Measurements from ENCODE around the gene CAMK1D. TPM values are rescaled to one million over a fixed set of nuclear protein-coding genes. Genes with fewer than 3 reads are reported as not detected.
"Not testable (repeated sequence)": the region's sequence is repeated elsewhere in the genome, so short reads cannot be mapped to it uniquely, and the experiment has no call there.

Gene CAMK1D
- total RNA-seq, 2 experiments from 2014 or later, result 3.4 to 4.2 TPM

DNA sequence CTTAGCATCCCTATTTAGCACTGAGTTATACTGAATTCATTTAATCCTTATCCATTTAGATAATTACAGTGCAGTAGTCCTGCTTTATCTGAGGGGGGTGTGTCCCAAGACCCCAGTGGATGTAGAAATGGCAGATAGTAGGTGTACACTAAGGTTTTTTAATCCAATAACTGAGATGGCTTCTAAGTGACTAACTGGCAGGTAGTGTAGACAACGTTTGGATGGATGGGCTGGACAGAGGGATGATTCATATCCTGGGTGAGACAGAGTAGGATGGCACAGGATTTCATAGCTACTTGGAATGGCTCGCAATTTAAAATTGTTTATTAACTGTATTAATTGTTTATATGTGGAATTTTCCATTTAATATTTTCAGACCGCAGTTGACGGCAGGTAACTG is 356.6 kb downstream of the CAMK1D start:
- no peaks in the 10 kb centered on the region for H3K36me3 Mint-ChIP-seq (ENCODE audit: low read depth)
- H3K27me3 Mint-ChIP-seq (ENCODE audit: low read depth), result no peaks in the 10 kb centered on the region
- POLR2A ChIA-PET, result no interaction called here
- ATAC-seq (no peak), DNase-seq (no peak)
- H3K4me1 Mint-ChIP-seq (ENCODE audit: low read depth), result peaks cover 15% of the 10 kb centered on the region
- no peaks in the 10 kb centered on the region for H3K9me3 Mint-ChIP-seq (ENCODE audit: insufficient read depth)
- CTCF ChIA-PET, result no interaction called here
- H3K4me3 Mint-ChIP-seq, result no peak overlapping the region
- no peak overlapping the region for H3K27ac Mint-ChIP-seq

DNA sequence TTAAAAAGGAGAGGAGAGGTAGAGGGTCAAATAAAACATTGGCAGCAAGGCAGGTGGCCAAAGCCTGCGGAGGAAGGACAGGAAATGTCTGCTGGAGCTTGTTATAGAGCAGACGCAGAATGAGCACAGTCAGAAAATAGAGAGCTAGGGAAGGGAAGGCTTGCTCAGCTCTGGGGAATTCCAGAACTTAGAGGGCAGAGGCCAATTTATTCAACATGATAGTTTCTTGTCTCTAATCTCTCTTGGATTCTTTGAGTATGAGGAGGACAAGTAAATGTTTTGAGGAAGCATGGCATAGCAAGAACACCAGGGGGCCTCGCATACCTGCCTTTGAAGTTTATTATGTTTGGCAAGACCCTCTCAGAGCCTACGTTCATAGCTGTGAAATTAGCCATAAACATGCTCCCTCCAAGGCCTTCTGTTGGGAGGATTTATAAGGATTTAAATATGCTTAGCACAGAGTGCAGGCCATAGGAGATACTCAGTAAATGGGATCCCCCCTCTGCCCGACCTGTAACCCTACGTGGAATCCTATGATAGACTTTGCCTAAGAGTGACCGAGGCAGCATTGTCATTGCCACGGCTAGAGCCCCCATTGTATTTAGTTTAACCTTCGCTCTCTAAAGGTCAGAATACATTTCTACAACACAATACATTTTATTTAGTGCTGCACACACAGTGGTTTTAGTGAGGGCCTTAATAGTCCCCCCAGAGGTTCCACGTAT is 358.3 kb downstream of the CAMK1D start:
- Mint-ChIP-seq H3K27ac (no peak overlapping the region), H3K4me3 (no peak overlapping the region), H3K36me3 (ENCODE audit: low read depth) (no peaks in the 10 kb centered on the region), H3K27me3 (ENCODE audit: low read depth) (no peaks in the 10 kb centered on the region), H3K4me1 (ENCODE audit: low read depth) (peaks cover 31% of the 10 kb centered on the region), H3K9me3 (ENCODE audit: insufficient read depth) (no peaks in the 10 kb centered on the region)
- ATAC-seq (no peak), DNase-seq (peak; percentile 29)
- POLR2A ChIA-PET, result interaction anchor here (0.6 kb wide), 1 partner anchor 12 kb away, joined by 3 read pairs; no protein-coding TSS in a partner anchor
- CTCF ChIA-PET, result interaction anchor here (0.7 to 1.6 kb wide), 11 partner anchors 10 to 769 kb away, joined by 3 to 10 read pairs (median 4); no protein-coding TSS in a partner anchor

GRCh38 chr10:12709000-12709401 is 359.7 kb downstream of the CAMK1D start:
- Mint-ChIP-seq H3K27ac (no peak overlapping the region), H3K27me3 (ENCODE audit: low read depth) (no peaks in the 10 kb centered on the region), H3K36me3 (ENCODE audit: low read depth) (no peaks in the 10 kb centered on the region), H3K9me3 (ENCODE audit: insufficient read depth) (no peaks in the 10 kb centered on the region), H3K4me3 (no peak overlapping the region), H3K4me1 (ENCODE audit: low read depth) (peaks cover 32% of the 10 kb centered on the region)
- POLR2A ChIA-PET, result no interaction called here
- ATAC-seq (no peak), DNase-seq (no peak)
- CTCF ChIA-PET, result interaction anchor here (1.2 to 4.5 kb wide), 9 partner anchors 18 to 495 kb away, joined by 4 to 51 read pairs (median 9); partner anchors contain the start of gene OPTN

DNA sequence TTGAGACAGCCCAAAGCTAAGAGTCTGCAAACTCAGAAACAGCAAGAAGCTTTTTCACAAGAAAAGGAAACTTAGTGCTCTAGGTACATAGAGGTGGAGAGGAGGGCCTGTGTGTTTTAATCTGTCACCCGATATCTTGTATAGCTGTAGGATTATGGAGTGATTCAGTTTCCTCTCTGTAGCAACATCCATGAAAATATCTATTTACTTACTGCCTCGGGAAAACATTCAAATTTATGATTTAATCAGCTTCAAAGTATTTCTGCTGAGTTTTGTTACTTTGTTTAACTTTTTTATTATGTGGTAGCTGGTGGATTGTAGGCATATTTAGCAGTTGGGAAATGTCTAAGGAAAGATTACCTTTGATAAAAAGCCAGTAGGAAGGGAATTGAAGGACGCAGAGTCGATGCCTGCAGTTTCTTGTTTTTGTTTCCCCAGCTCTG is 360.2 kb downstream of the CAMK1D start:
- no peaks in the 10 kb centered on the region for H3K27me3 Mint-ChIP-seq (ENCODE audit: low read depth)
- ChIA-PET POLR2A (no interaction called here), CTCF (interaction anchor here (0.6 to 4.5 kb wide), 14 partner anchors 10 to 495 kb away, joined by 3 to 51 read pairs (median 6); partner anchors contain the start of gene OPTN)
- H3K9me3 Mint-ChIP-seq (ENCODE audit: insufficient read depth), result no peaks in the 10 kb centered on the region
- no peak overlapping the region for H3K4me3 Mint-ChIP-seq
- no peak overlapping the region for H3K27ac Mint-ChIP-seq
- DNase-seq (no peak), ATAC-seq (no peak)
- H3K36me3 Mint-ChIP-seq (ENCODE audit: low read depth), result no peaks in the 10 kb centered on the region
- H3K4me1 Mint-ChIP-seq (ENCODE audit: low read depth), result peaks cover 32% of the 10 kb centered on the region

- Mint-ChIP-seq H3K27me3 (ENCODE audit: low read depth) (no peaks in the 10 kb centered on the region), H3K27ac (no peak overlapping the region), H3K4me3 (no peak overlapping the region), H3K36me3 (ENCODE audit: low read depth) (no peaks in the 10 kb centered on the region), H3K9me3 (ENCODE audit: insufficient read depth) (no peaks in the 10 kb centered on the region), H3K4me1 (ENCODE audit: low read depth) (peaks cover 32% of the 10 kb centered on the region)
- ChIA-PET POLR2A (interaction anchor here (0.6 kb wide), 1 partner anchor 517 kb away, joined by 6 read pairs; no protein-coding TSS in a partner anchor), CTCF (interaction anchor here (0.6 to 4.5 kb wide), 25 partner anchors 8 to 496 kb away, joined by 3 to 51 read pairs (median 4); partner anchors contain the start of gene OPTN)
- ATAC-seq, result no peak
- DNase-seq, result no peak
Observed at GRCh38 chr10:12710157-12710556, 360.8 kb downstream of the CAMK1D start.

- ChIA-PET CTCF (interaction anchor here (0.7 to 4.5 kb wide), 27 partner anchors 8 to 497 kb away, joined by 3 to 51 read pairs (median 4); partner anchors contain the start of gene OPTN), POLR2A (interaction anchor here (0.6 kb wide), 1 partner anchor 517 kb away, joined by 6 read pairs; no protein-coding TSS in a partner anchor)
- peak; percentile 90 for ATAC-seq
- peak; percentile 83 for DNase-seq
- peak overlapping the region; percentile 51 for H3K27ac Mint-ChIP-seq
- no peak overlapping the region for H3K4me3 Mint-ChIP-seq
- H3K27me3 Mint-ChIP-seq (ENCODE audit: low read depth), result no peaks in the 10 kb centered on the region
- peaks cover 32% of the 10 kb centered on the region for H3K4me1 Mint-ChIP-seq (ENCODE audit: low read depth)
- no peaks in the 10 kb centered on the region for H3K36me3 Mint-ChIP-seq (ENCODE audit: low read depth)
- no peaks in the 10 kb centered on the region for H3K9me3 Mint-ChIP-seq (ENCODE audit: insufficient read depth)
Observed at GRCh38 chr10:12710594-12711349, 361.4 kb downstream of the CAMK1D start.

- Mint-ChIP-seq H3K27ac (no peak overlapping the region), H3K4me3 (no peak overlapping the region), H3K36me3 (ENCODE audit: low read depth) (no peaks in the 10 kb centered on the region), H3K4me1 (ENCODE audit: low read depth) (peaks cover 32% of the 10 kb centered on the region), H3K9me3 (ENCODE audit: insufficient read depth) (no peaks in the 10 kb centered on the region), H3K27me3 (ENCODE audit: low read depth) (no peaks in the 10 kb centered on the region)
- POLR2A ChIA-PET, result no interaction called here
- ATAC-seq (no peak), DNase-seq (no peak)
- CTCF ChIA-PET, result interaction anchor here (0.7 to 4.5 kb wide), 25 partner anchors 9 to 928 kb away, joined by 3 to 51 read pairs (median 4); partner anchors contain the start of gene OPTN
Observed at GRCh38 chr10:12711350-12711708, 362.0 kb downstream of the CAMK1D start.

DNA sequence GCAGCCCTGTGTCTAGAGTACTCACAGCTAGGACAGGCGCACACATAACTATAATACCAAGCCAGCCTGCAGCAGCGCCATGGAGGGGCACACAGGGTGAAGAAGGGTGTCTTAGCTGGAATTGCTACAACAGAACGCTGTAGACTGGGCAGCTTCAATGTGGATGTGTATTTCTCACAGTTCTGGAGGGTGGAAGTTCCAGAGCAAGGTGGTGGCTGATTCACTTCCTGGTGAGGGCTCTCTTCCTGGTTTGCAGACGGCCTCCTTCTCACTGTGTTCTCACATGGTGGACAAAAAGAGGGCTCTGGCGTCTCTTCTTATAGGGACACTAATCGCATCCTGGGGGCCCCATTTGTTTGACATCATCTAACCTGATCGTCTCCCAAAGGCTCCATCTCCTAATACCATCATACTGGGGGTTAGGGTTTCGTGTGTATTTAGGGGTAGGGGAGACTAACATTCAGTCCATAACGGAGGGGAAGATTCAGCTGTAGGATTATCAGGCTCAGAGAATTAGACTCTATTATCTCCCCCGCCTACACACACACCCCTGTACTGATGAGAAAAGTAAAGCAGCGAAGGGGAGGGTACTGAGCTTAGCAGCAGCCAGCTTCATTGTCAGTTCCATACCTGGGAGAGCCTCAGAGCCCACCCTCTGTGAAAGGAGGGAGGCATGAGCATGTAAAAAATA is 363.1 kb downstream of the CAMK1D start:
- H3K9me3 Mint-ChIP-seq (ENCODE audit: insufficient read depth), result no peaks in the 10 kb centered on the region
- CTCF ChIA-PET, result interaction anchor here (0.7 to 4.5 kb wide), 14 partner anchors 10 to 929 kb away, joined by 3 to 51 read pairs (median 4); no protein-coding TSS in a partner anchor
- no peak for ATAC-seq
- no peaks in the 10 kb centered on the region for H3K36me3 Mint-ChIP-seq (ENCODE audit: low read depth)
- H3K27me3 Mint-ChIP-seq (ENCODE audit: low read depth), result no peaks in the 10 kb centered on the region
- POLR2A ChIA-PET, result no interaction called here
- H3K27ac Mint-ChIP-seq, result no peak overlapping the region
- DNase-seq, result no peak
- peaks cover 29% of the 10 kb centered on the region for H3K4me1 Mint-ChIP-seq (ENCODE audit: low read depth)
- H3K4me3 Mint-ChIP-seq, result no peak overlapping the region

DNA sequence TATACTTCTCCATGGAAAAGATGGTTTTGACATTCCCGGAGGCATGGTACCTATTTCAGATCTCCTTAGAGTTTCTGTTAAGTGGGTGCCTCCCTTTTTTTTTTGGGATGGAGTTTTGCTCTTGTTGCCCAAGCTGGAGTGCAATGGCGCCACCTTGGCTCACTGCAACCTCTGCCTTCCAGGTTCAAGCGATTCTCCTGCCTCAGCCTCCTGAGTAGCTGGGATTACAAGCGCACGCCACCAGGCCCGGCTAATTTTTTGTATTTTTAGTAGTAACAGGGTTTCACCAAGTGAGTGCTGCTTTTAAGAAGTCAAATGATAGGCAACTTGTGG is 363.6 kb downstream of the CAMK1D start:
- H3K27me3 Mint-ChIP-seq (ENCODE audit: low read depth); ATAC-seq; H3K36me3 Mint-ChIP-seq (ENCODE audit: low read depth); H3K9me3 Mint-ChIP-seq (ENCODE audit: insufficient read depth); H3K4me3 Mint-ChIP-seq; DNase-seq; H3K27ac Mint-ChIP-seq; POLR2A ChIA-PET: not testable (repeated sequence)
- peaks cover 28% of the 10 kb centered on the region for H3K4me1 Mint-ChIP-seq (ENCODE audit: low read depth)
- CTCF ChIA-PET, result interaction anchor here (2.1 to 4.5 kb wide), 4 partner anchors 57 to 499 kb away, joined by 7 to 51 read pairs (median 32); no protein-coding TSS in a partner anchor

DNA sequence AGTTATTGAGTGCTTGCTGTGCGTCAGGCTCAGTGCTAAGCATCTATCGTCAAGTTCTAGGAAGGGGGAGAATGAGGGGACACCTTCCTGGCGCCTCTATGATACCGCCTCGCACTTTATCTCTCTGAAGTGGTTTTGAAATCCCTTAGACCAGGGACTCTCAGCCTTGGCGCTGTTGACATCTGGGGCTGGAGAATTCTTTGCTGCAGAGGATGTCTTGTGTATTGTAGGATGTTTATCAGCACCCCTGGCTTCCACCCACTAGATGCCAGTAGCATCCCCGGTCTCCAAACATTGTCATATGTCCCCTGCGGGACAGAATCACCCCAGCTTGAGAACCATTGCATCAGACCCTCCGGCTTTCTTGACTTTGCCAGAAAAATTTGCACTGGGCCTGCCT is 366.7 kb downstream of the CAMK1D start:
- DNase-seq (no peak), ATAC-seq (no peak)
- no peak overlapping the region for H3K27ac Mint-ChIP-seq
- H3K27me3 Mint-ChIP-seq (ENCODE audit: low read depth), result no peaks in the 10 kb centered on the region
- H3K36me3 Mint-ChIP-seq (ENCODE audit: low read depth), result no peaks in the 10 kb centered on the region
- H3K4me1 Mint-ChIP-seq (ENCODE audit: low read depth), result peaks cover 15% of the 10 kb centered on the region
- POLR2A ChIA-PET, result no interaction called here
- no peak overlapping the region for H3K4me3 Mint-ChIP-seq
- H3K9me3 Mint-ChIP-seq (ENCODE audit: insufficient read depth), result no peaks in the 10 kb centered on the region
- CTCF ChIA-PET, result no interaction called here

DNA sequence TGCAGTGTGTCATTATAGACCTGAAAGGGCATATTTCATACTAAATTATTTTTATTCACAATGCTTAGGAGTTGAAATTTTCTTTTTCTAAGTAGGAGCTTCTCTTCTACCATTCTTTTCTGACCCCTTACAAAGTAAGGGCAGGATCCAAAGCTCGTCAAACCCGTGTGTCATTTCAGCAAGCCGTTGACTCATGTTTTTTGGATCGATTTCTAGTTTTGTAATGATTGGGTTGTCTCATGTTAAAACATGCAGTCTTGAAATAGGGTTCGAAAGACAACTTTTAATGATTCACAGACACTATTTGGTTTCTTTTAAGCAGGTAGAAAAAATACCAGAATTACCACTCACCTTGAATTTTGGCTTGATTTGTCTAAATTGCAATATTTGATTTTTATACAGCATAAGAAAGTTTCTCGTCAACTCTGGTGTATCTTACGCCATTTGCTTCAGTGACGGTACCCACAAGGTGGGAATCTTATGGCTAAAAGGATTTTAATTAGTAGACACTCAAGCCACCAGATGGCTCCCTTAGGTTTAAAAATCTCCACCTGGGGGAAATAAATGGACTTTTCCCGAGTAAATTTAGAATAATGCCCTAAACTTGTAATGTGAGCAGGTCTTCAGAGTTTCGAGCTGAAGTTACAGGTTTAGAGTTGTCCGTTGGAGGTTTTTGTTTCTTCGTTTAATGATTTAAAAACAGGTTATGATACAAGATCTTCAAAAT is 368.8 kb downstream of the CAMK1D start:
- POLR2A ChIA-PET, result no interaction called here
- Mint-ChIP-seq H3K27ac (no peak overlapping the region), H3K4me1 (ENCODE audit: low read depth) (no peaks in the 10 kb centered on the region), H3K9me3 (ENCODE audit: insufficient read depth) (no peaks in the 10 kb centered on the region), H3K4me3 (no peak overlapping the region), H3K36me3 (ENCODE audit: low read depth) (no peaks in the 10 kb centered on the region), H3K27me3 (ENCODE audit: low read depth) (no peaks in the 10 kb centered on the region)
- CTCF ChIA-PET, result interaction anchor here (0.9 to 1.8 kb wide), 2 partner anchors 10 to 184 kb away, joined by 3 to 5 read pairs; no protein-coding TSS in a partner anchor
- DNase-seq, result no peak
- ATAC-seq, result no peak

Data from activated CD8-positive, alpha-beta T cell treated with anti-CD3 and anti-CD28 coated beads, Interleukin-2, amount 10 ng/mL, durations not matched to agents 7 days and 5 days (primary cell).